ENCODE results near the gene CFC1B. TPM values are rescaled to one million over a fixed set of nuclear protein-coding genes. Genes with fewer than 3 reads are reported as not detected.
"Not testable (repeated sequence)": the region's sequence is repeated elsewhere in the genome, so short reads cannot be mapped to it uniquely, and the experiment has no call there.

The CFC1B gene
- total RNA-seq, 2 donors from 2014 or later, result not detected

DNA sequence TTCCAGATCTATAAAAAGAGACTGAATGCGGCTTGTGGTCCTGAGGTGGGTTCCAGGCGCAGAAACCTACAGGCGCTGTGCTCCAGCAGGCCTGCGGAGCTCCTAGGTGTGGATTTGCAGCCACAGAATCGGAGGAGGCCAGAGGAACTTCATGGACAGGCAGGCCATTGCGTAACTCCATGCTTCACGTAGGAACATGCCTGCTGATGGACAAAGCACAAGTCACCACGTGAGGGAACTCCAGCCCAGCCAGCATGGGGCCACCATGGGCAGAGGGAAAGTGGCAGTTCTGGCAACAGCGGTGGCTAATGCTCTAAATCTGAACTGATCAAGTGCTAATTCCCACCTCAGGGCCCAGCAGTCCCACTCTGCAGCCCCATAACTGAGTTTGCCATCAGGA is 17.2 kb downstream of the CFC1B start:
- H3K4me1 Mint-ChIP-seq (ENCODE audit: low read depth in 2 of 2); ATAC-seq; H3K4me3 Mint-ChIP-seq; H3K36me3 Mint-ChIP-seq; H3K27ac Mint-ChIP-seq; DNase-seq (ENCODE audit: low spot score); H3K27me3 Mint-ChIP-seq; H3K9me3 Mint-ChIP-seq: not testable (repeated sequence)

DNA sequence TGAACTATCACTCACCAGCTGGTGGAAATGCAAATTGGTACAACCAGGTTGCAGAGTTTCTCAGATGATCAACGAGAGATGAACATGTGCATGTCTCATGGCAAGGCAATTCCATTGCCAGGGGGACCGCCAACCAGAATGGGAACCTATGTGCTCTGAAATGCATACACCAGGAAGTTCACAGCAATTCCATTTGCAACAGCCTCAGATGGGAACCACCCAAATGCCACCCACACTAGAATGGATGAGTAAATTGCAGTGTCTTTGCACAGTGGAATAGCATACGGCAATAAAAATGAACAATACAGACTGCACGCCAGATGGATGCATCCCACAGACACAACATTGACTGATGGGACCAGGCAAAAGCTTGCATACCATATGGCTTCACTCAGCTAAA is 21.8 kb downstream of the CFC1B start:
- not testable (repeated sequence) for ATAC-seq; H3K27ac Mint-ChIP-seq; H3K4me1 Mint-ChIP-seq (ENCODE audit: low read depth in 2 of 2); H3K4me3 Mint-ChIP-seq; H3K9me3 Mint-ChIP-seq; H3K36me3 Mint-ChIP-seq; H3K27me3 Mint-ChIP-seq; DNase-seq (ENCODE audit: low spot score)

DNA sequence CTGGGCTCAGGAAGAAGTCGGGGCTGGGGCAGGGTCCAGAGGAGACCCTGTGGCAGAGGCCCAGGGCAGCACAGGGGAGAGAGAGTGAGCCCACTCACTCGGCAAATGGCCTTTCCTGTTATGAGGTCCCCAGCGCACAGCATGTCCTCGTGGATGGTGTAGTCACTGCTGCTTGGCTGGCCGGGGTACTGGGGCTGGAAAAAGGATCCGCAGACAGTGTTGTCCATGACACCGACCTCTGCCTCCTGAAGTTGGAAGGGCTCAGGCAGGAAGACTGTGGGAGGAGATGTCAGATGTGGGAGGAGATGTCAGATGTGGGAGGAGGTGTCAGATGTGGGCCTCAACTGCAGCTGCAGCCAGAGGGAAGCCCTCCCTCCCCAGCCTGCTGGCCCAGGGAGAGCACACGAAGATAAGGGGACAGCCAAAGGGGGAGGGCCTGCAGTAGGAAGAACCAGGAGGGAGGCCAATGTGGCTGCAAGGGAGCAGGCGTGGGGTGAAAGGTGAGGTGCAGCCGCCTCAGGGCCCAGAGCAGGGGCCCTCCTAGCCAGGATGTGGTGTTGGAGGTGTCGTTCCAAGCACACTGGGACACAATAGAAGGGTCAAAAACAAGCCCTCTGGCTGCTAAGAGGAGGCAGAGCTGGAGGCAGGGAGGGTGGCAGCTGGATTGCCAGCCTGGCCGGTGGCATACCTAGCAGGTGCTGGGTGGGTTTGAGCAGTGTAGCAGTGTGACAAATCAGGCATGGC is 22.9 kb downstream of the CFC1B start:
- ATAC-seq, result peak; percentile 73 to 78
- not testable (repeated sequence) for H3K4me3 Mint-ChIP-seq; H3K36me3 Mint-ChIP-seq; H3K9me3 Mint-ChIP-seq; H3K27ac Mint-ChIP-seq; H3K4me1 Mint-ChIP-seq (ENCODE audit: low read depth in 2 of 2); H3K27me3 Mint-ChIP-seq; DNase-seq (ENCODE audit: low spot score)

DNA sequence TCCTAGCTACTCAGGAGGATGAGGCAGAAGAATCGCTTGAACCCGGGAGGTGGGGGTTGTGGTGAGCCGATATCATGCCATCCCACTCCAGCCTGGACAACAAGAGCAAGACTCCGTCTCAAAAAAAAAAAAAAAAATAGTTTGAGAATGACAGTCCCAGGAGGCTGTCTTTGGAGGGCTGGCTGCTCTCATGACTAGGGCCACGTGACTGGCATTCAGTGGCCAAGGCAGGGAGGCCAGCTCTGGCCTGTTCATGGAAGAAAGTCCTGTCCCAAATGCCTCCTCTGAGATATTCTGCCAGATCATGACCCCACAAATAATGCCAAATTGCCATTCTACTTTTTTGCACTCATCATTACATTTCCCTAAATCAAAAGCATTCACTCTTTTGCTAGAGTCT is 24.0 kb downstream of the CFC1B start:
- H3K4me1 Mint-ChIP-seq (ENCODE audit: low read depth in 2 of 2); DNase-seq (ENCODE audit: low spot score); H3K27me3 Mint-ChIP-seq; ATAC-seq; H3K4me3 Mint-ChIP-seq; H3K27ac Mint-ChIP-seq; H3K9me3 Mint-ChIP-seq; H3K36me3 Mint-ChIP-seq: not testable (repeated sequence)

DNA sequence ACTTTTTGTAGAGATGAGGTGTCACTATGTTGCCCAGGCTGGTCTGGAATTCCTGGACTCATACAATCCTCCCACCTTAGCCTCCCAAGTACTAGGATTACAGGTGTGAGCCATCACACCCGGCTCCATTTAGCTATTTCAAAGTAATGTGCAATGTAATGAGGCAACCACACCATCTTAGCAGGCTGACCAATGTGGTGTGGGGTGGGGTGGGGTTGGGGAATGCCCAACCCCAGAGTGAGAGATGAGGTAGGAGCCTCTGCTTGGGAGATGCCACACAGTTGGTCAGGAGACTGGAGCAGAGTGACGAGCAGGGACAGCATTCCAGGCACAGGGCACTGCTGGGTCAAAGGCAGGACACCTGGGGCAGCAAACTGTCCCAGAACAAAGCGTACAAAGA is 27.4 kb downstream of the CFC1B start:
- ATAC-seq, result peak in 1 of 2 donors; percentile 69
- H3K27ac Mint-ChIP-seq, result not testable (repeated sequence)

DNA sequence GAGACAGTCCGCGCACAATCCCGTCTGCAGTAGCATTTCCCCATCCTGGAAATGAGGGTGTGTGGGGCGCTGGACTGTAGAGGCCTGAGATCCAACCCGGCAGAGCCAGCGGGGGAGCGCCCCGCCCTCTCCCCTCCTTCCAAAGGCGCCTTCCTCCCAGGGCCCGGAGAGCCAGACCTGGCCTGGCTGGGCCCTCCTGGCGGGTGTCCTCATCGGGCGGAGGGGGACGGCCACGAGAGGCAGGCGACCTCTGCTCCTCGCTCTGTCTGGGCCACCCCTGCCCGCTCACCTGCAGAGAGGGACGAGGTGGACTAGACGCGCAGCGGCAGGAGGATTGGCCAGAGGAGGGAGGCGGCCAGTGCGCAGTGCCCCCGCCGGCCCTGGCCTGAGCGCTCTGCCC is 28.5 kb downstream of the CFC1B start:
- not testable (repeated sequence) for DNase-seq (ENCODE audit: low spot score); H3K4me1 Mint-ChIP-seq (ENCODE audit: low read depth in 2 of 2); H3K4me3 Mint-ChIP-seq; H3K9me3 Mint-ChIP-seq; H3K27ac Mint-ChIP-seq; H3K36me3 Mint-ChIP-seq; H3K27me3 Mint-ChIP-seq
- peak in 1 of 2 donors; percentile 22 for ATAC-seq

More for the DNA sequence above, 27.4 kb downstream of the CFC1B start:
- H3K4me3 Mint-ChIP-seq; DNase-seq (ENCODE audit: low spot score); H3K9me3 Mint-ChIP-seq; H3K4me1 Mint-ChIP-seq (ENCODE audit: low read depth in 2 of 2); H3K36me3 Mint-ChIP-seq; H3K27me3 Mint-ChIP-seq: not testable (repeated sequence)

GRCh38 chr2:130554178-130554577 is 33.2 kb downstream of the CFC1B start:
- H3K9me3 Mint-ChIP-seq; H3K27me3 Mint-ChIP-seq; H3K36me3 Mint-ChIP-seq; H3K4me3 Mint-ChIP-seq; H3K27ac Mint-ChIP-seq; H3K4me1 Mint-ChIP-seq (ENCODE audit: low read depth in 2 of 2); DNase-seq (ENCODE audit: low spot score): not testable (repeated sequence)
- peak in 1 of 2 donors; percentile 64 for ATAC-seq

DNA sequence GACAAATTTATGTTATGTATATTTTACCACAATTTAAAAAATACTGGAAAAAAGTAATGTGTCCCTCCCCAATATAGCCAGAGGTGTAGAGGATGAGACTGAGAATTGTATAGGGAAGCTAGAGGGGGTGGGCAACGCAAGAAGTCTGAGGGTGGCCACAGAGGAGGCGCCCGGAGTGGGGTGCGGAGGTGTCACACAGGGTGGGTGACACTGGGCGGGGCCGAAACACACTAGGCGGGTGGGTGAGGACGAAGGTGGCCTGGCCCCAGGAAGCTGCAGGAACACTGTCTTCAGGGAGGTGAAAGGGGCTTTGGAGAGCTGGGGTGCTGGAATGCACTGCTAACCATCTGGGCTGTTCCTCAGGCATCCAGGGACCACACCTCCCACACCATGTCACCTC is 35.4 kb downstream of the CFC1B start:
- not testable (repeated sequence) for H3K9me3 Mint-ChIP-seq; H3K27ac Mint-ChIP-seq; DNase-seq (ENCODE audit: low spot score); H3K27me3 Mint-ChIP-seq; H3K36me3 Mint-ChIP-seq; H3K4me3 Mint-ChIP-seq; H3K4me1 Mint-ChIP-seq (ENCODE audit: low read depth in 2 of 2)
- peak in 1 of 2 donors; percentile 60 for ATAC-seq

DNA sequence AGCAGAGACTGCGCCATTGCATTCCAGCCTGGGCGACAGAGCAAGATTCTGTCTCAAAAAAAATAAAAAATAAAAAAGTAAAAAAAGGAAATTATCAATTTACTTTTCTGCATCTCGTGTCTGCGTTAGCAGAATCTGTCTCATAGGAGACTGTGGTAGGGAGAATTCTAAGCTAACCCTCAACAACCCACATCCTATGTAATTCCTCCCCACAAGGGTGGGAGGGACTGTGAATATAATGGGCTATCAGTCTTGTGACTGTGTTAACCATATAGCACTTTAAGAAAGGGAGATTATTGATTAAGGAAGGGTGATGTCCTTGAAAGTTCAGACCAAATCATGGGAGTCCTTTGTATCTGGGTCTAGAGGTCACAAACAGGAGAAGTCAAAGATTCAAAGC is 45.1 kb downstream of the CFC1B start:
- H3K27me3 Mint-ChIP-seq; H3K9me3 Mint-ChIP-seq; H3K4me3 Mint-ChIP-seq; H3K4me1 Mint-ChIP-seq (ENCODE audit: low read depth in 2 of 2); H3K27ac Mint-ChIP-seq; DNase-seq (ENCODE audit: low spot score); H3K36me3 Mint-ChIP-seq: not testable (repeated sequence)
- ATAC-seq, result peak; percentile 51 to 68

- not testable (repeated sequence) for DNase-seq (ENCODE audit: low spot score); H3K4me1 Mint-ChIP-seq (ENCODE audit: low read depth in 2 of 2); H3K9me3 Mint-ChIP-seq; H3K4me3 Mint-ChIP-seq; H3K27me3 Mint-ChIP-seq; H3K27ac Mint-ChIP-seq; H3K36me3 Mint-ChIP-seq
- peak; percentile 28 to 71 for ATAC-seq
Observed at GRCh38 chr2:130571929-130572328, 50.9 kb downstream of the CFC1B start.

DNA sequence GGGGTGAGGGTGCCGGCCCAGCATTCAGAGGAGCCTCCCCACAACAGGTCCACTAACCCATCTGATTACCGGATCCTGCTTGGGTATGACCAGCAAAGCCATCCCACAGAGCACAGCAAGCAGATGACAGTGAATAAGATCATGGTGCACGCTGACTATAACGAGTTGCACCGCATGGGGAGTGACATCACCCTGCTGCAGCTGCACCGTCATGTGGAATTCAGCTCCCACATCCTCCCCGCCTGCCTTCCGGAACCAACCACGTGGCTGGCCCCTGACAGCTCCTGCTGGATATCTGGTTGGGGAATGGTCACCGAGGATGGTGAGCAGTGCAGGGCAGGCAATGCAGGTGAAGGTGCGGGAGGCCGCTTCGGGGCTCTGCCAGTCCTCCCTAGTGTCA is 53.2 kb downstream of the CFC1B start:
- not testable (repeated sequence) for H3K4me1 Mint-ChIP-seq (ENCODE audit: low read depth in 2 of 2); H3K27ac Mint-ChIP-seq; H3K4me3 Mint-ChIP-seq; H3K27me3 Mint-ChIP-seq; H3K9me3 Mint-ChIP-seq; ATAC-seq; H3K36me3 Mint-ChIP-seq
- DNase-seq (ENCODE audit: low spot score), result peak; percentile 37

GRCh38 chr2:130576209-130576784 is 55.3 kb downstream of the CFC1B start:
- peak; percentile 73 to 76 for ATAC-seq
- not testable (repeated sequence) for DNase-seq (ENCODE audit: low spot score); H3K27ac Mint-ChIP-seq; H3K27me3 Mint-ChIP-seq; H3K9me3 Mint-ChIP-seq; H3K36me3 Mint-ChIP-seq; H3K4me3 Mint-ChIP-seq; H3K4me1 Mint-ChIP-seq (ENCODE audit: low read depth in 2 of 2)

- not testable (repeated sequence) for H3K27me3 Mint-ChIP-seq; H3K4me1 Mint-ChIP-seq (ENCODE audit: low read depth in 2 of 2); ATAC-seq; H3K27ac Mint-ChIP-seq; DNase-seq (ENCODE audit: low spot score); H3K4me3 Mint-ChIP-seq; H3K9me3 Mint-ChIP-seq; H3K36me3 Mint-ChIP-seq
Observed at GRCh38 chr2:130577559-130577958, 56.5 kb downstream of the CFC1B start.
